K562 (cell line): Measurements from ENCODE around the gene CUL2. TPM values are rescaled to one million over a fixed set of nuclear protein-coding genes. Genes with fewer than 3 reads are reported as not detected.

Experiments
- EP400 ChIP-seq: fragments of 450-650 bp; IDR thresholded peaks from 2 replicates; pipeline ENCODE4 v1.6.1; 2017; ENCODE audit warnings: antibody characterized with exemption, mild to moderate bottlenecking, moderate library complexity
- MAFG ChIP-seq: fragments of 450-650 bp; conservative IDR thresholded peaks from 2 replicates; pipeline ENCODE4 v1.6.1; 2016; ENCODE audit warnings: missing genetic modification characterization, missing compliant biosample characterization
- MAFK ChIP-seq: IDR thresholded peaks from 2 replicates; pipeline ENCODE4 v1.6.1; 2011; ENCODE audit warnings: low read length, improper control_type of control experiment
- MCM3 ChIP-seq: fragments of 450-650 bp; IDR thresholded peaks from 2 replicates; pipeline ENCODE4 v1.6.1; 2016
- MTA1 ChIP-seq: fragments of 450-650 bp; IDR thresholded peaks from 2 replicates; pipeline ENCODE4 v1.6.1; 2017; ENCODE audit warnings: borderline replicate concordance
- NFATC3 ChIP-seq: fragments of 450-650 bp; IDR thresholded peaks from 2 replicates; pipeline ENCODE4 v1.6.1; 2017; ENCODE audit warnings: mild to moderate bottlenecking
- NFE2L1 ChIP-seq: fragments of 450-650 bp; IDR thresholded peaks from 2 replicates; pipeline ENCODE4 v1.6.1; 2016; ENCODE audit warnings: missing genetic modification characterization, low read depth, mild to moderate bottlenecking, missing compliant biosample characterization, moderate library complexity, borderline replicate concordance
- POLR2AphosphoS5 ChIP-seq: IDR thresholded peaks from 2 replicates; pipeline ENCODE4 v1.6.1; 2011; ENCODE audit warnings: mild to moderate bottlenecking, low read depth, low read length, moderate library complexity; ENCODE audit not compliant: control insufficient read depth, insufficient read depth
- ZC3H4 ChIP-seq: sonication (generic); formaldehyde crosslinking; IDR thresholded peaks from 2 replicates; pipeline ENCODE4 v1.9.0; 2021; ENCODE audit warnings: missing genetic modification reagents, borderline replicate concordance
- polyA plus RNA-seq, 8 experiments: library from polyadenylated mRNA; depleted of rRNA in 4 of 8; stranded (reverse) in 5 of 8; unstranded in 3 of 8; fragments of >200 nt; fragmentation: Nextera tagmentation in 2 of 8; fragmentation: Illumina TruSeq in 1 of 8; extraction: Ambion mirVana in 2 of 8; extraction: Trizol in 1 of 8; gene quantifications; 2 replicates each; pipeline versions ENCODE4 v1.2.1 to v1.2.3, GENCODE V29; 2011 to 2014; ENCODE audit warnings: inconsistent platforms in 1 of 8, missing spikeins in 1 of 8
- total RNA-seq, 7 experiments: library from RNA; depleted of rRNA in 6 of 7; stranded (reverse); fragments of >200 nt in 6 of 7; fragmentation: Illumina TruSeq in 2 of 7; extraction: Trizol in 2 of 7; gene quantifications; 2 replicates each; pipeline versions ENCODE4 v1.2.1 to v1.2.3, GENCODE V29; 2011 to 2021; ENCODE audit warnings: low replicate concordance in 1 of 7
- TF ChIP-seq, protein P1 (sequence below): sonication (generic); formaldehyde crosslinking; IDR thresholded peaks from 2 replicates; pipeline ENCODE4 v1.8.1; 2023; ENCODE audit warnings: mild to moderate bottlenecking, missing genetic modification reagents
- TF ChIP-seq, protein P2 (sequence below): fragments of 200-400 bp; formaldehyde crosslinking; IDR thresholded peaks from 2 replicates; pipeline ENCODE4 v1.6.1; 2017; ENCODE audit warnings: mild to moderate bottlenecking, low read depth, low read length, moderate library complexity
- TF ChIP-seq, protein P3 (sequence below): fragments of 250-450 bp; sonication (Bioruptor Pico); IDR thresholded peaks from 2 replicates; pipeline ENCODE4 v1.5.1; 2021; ENCODE audit warnings: mild to moderate bottlenecking
- TF ChIP-seq, protein P4 (sequence below): fragments of 250-450 bp; sonication (Bioruptor Pico); IDR thresholded peaks from 2 replicates; pipeline ENCODE4 v1.8.0; 2021; ENCODE audit warnings: mild to moderate bottlenecking, moderate library complexity
- TF ChIP-seq, protein P5 (sequence below), 2 experiments: fragments of 450-650 bp in 1 of 2; sonication (generic) in 1 of 2; formaldehyde crosslinking; conservative IDR thresholded peaks; 2 replicates each; pipeline versions ENCODE4 v1.4.0 to v1.8.1; 2020 to 2022; ENCODE audit warnings: mild to moderate bottlenecking in 1 of 2, missing genetic modification reagents in 1 of 2

Gene CUL2
- total and polyA plus RNA-seq, 9 of the 15 experiments (the other 6 are each of a cell fraction or from before 2014, with no cell fraction given) = 17.3 to 46.3 (median 41.2) TPM

DNA sequence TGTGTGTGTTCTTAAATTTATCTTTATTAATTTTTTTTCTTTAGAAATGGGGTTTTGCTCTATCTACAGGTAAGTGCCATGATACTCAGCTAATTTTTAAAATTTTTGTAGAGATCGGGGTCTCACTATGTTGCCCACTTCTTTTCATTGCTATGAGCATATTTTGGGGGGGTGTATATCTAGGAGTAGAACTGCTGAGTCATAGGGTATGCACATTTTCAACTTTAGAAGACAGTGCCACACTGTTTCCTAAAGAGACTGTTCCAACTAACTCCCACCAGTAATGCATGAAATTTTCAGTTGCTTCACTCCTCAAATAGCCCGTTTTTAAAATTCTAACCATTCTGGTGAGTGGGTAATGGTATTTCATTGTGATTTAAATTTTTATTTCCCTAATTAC is 108.3 kb downstream of the CUL2 start (continued):
- TF ChIP-seq EP400 (no peak), MTA1 (no peak), NFE2L1 (tag) (peak; percentile 52; the same call in 1 of the 2 replicates), ZC3H4 (CRISPR knock-in tag) (no peak), MAFG (tag) (peak; percentile 56), MCM3 (no peak), POLR2AphosphoS5 (no peak), MAFK (0 out of 2 replicates have a peak, but pooled peaks have one; percentile 23), NFATC3 (no peak)
- TF ChIP-seq, protein P1, sequence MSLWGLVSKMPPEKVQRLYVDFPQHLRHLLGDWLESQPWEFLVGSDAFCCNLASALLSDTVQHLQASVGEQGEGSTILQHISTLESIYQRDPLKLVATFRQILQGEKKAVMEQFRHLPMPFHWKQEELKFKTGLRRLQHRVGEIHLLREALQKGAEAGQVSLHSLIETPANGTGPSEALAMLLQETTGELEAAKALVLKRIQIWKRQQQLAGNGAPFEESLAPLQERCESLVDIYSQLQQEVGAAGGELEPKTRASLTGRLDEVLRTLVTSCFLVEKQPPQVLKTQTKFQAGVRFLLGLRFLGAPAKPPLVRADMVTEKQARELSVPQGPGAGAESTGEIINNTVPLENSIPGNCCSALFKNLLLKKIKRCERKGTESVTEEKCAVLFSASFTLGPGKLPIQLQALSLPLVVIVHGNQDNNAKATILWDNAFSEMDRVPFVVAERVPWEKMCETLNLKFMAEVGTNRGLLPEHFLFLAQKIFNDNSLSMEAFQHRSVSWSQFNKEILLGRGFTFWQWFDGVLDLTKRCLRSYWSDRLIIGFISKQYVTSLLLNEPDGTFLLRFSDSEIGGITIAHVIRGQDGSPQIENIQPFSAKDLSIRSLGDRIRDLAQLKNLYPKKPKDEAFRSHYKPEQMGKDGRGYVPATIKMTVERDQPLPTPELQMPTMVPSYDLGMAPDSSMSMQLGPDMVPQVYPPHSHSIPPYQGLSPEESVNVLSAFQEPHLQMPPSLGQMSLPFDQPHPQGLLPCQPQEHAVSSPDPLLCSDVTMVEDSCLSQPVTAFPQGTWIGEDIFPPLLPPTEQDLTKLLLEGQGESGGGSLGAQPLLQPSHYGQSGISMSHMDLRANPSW = no peak
- TF ChIP-seq, protein P2, sequence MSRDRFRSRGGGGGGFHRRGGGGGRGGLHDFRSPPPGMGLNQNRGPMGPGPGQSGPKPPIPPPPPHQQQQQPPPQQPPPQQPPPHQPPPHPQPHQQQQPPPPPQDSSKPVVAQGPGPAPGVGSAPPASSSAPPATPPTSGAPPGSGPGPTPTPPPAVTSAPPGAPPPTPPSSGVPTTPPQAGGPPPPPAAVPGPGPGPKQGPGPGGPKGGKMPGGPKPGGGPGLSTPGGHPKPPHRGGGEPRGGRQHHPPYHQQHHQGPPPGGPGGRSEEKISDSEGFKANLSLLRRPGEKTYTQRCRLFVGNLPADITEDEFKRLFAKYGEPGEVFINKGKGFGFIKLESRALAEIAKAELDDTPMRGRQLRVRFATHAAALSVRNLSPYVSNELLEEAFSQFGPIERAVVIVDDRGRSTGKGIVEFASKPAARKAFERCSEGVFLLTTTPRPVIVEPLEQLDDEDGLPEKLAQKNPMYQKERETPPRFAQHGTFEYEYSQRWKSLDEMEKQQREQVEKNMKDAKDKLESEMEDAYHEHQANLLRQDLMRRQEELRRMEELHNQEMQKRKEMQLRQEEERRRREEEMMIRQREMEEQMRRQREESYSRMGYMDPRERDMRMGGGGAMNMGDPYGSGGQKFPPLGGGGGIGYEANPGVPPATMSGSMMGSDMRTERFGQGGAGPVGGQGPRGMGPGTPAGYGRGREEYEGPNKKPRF = no peak
- TF ChIP-seq, protein P3, sequence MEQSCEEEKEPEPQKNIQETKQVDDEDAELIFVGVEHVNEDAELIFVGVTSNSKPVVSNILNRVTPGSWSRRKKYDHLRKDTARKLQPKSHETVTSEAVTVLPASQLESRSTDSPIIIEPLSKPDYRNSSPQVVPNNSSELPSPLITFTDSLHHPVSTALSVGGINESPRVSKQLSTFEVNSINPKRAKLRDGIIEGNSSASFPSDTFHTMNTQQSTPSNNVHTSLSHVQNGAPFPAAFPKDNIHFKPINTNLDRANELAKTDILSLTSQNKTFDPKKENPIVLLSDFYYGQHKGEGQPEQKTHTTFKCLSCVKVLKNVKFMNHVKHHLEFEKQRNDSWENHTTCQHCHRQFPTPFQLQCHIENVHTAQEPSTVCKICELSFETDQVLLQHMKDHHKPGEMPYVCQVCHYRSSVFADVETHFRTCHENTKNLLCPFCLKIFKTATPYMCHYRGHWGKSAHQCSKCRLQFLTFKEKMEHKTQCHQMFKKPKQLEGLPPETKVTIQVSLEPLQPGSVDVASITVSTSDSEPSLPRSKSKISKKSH = no peak
- TF ChIP-seq, protein P4, sequence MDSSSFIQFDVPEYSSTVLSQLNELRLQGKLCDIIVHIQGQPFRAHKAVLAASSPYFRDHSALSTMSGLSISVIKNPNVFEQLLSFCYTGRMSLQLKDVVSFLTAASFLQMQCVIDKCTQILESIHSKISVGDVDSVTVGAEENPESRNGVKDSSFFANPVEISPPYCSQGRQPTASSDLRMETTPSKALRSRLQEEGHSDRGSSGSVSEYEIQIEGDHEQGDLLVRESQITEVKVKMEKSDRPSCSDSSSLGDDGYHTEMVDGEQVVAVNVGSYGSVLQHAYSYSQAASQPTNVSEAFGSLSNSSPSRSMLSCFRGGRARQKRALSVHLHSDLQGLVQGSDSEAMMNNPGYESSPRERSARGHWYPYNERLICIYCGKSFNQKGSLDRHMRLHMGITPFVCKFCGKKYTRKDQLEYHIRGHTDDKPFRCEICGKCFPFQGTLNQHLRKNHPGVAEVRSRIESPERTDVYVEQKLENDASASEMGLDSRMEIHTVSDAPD (CRISPR knock-in tag) = no peak
- TF ChIP-seq, protein P5, sequence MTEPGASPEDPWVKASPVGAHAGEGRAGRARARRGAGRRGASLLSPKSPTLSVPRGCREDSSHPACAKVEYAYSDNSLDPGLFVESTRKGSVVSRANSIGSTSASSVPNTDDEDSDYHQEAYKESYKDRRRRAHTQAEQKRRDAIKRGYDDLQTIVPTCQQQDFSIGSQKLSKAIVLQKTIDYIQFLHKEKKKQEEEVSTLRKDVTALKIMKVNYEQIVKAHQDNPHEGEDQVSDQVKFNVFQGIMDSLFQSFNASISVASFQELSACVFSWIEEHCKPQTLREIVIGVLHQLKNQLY (CRISPR knock-in tag; conservative IDR thresholded peaks at IDR 0.05) = no peak
